Measurements from ENCODE around the gene NTSR1.

The NTSR1 gene

GRCh38 chr20:62776692-62777527, 68.3 kb downstream of the NTSR1 start:
- no peak overlapping the region for H3K27ac ChIP-seq
- no peak for DNase-seq (ENCODE audit: low spot score)
- no peak for TF ChIP-seq CTCF (IDR thresholded peaks at IDR 0.05)
- H3K4me3 ChIP-seq, result no peak overlapping the region

- Histone ChIP-seq H3K27ac (no peak overlapping the region), H3K4me3 (no peak overlapping the region)
- TF ChIP-seq CTCF (IDR thresholded peaks at IDR 0.05), result no peak
- DNase-seq (ENCODE audit: low spot score), result no peak
These were observed 68.8 kb downstream of the NTSR1 start for GRCh38 chr20:62777528-62777830.

- no peak overlapping the region for H3K27ac ChIP-seq
- no peak for TF ChIP-seq CTCF (IDR thresholded peaks at IDR 0.05)
- no peak overlapping the region for H3K4me3 ChIP-seq
- DNase-seq (ENCODE audit: low spot score), result no peak
These were observed 69.4 kb downstream of the NTSR1 start for GRCh38 chr20:62778058-62778457.

- no peak for DNase-seq (ENCODE audit: low spot score)
- Histone ChIP-seq H3K4me3 (no peak overlapping the region), H3K27ac (no peak overlapping the region)
- no peak for TF ChIP-seq CTCF (IDR thresholded peaks at IDR 0.05)
These were observed 70.2 kb downstream of the NTSR1 start for GRCh38 chr20:62778601-62779416.

- H3K4me3 ChIP-seq, result no peak overlapping the region
- no peak for TF ChIP-seq CTCF (IDR thresholded peaks at IDR 0.05)
- no peak overlapping the region for H3K27ac ChIP-seq
- no peak for DNase-seq (ENCODE audit: low spot score)
These were observed 70.7 kb downstream of the NTSR1 start for GRCh38 chr20:62779417-62779685.

- Histone ChIP-seq H3K27ac (no peak overlapping the region), H3K4me3 (no peak overlapping the region)
- DNase-seq (ENCODE audit: low spot score), result no peak
- no peak for TF ChIP-seq CTCF (IDR thresholded peaks at IDR 0.05)
These were observed 71.6 kb downstream of the NTSR1 start for GRCh38 chr20:62780204-62780603.

GRCh38 chr20:62780696-62781095, 72.1 kb downstream of the NTSR1 start:
- Histone ChIP-seq H3K27ac (no peak overlapping the region), H3K4me3 (no peak overlapping the region)
- no peak for DNase-seq (ENCODE audit: low spot score)
- TF ChIP-seq CTCF (IDR thresholded peaks at IDR 0.05), result no peak

All from coronary artery (tissue), 2 donors.